Measurements from ENCODE around the gene ZC3H4. TPM values are rescaled to one million over a fixed set of nuclear protein-coding genes. Genes with fewer than 3 reads are reported as not detected.
"Not testable (repeated sequence)": the region's sequence is repeated elsewhere in the genome, so short reads cannot be mapped to it uniquely, and the experiment has no call there.

The ZC3H4 gene
- total RNA-seq, 1 donor = 10.4 TPM

DNA sequence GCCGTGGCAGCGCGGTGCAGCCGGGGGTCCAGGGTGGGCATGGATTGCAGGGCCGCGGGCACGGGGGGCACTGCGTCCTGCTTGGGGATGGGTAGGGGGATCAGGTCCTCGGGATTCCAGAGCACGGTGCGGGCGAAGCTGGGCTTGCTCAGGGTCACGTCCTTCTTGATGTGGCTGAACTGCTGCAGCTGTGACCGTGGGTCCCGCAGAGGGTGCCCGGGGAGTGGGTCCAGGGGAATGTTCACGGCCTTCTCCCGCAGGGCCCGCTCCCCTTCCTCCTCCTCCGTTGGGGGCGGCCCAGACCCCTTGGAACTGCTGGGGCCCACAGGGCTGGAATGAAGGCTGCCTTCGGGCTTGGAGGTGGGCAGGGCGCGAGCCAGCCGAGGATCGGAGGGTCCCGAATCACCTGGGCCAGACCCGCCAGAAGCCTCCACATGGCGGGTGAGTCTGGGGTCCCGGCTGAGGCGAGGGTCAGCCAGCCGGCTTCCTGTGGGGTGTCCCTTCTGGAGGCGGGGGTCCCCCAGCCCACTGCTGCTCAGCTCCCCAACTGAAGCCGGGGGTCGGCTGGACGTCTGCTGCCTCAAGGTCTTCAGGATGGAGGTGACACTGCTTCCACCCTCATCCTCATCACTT is 46.2 kb downstream of the ZC3H4 start:
- Histone ChIP-seq H3K4me1 (ENCODE audit: insufficient read depth, low read length) (no peaks in the 10 kb centered on the region), H3K9me3 (ENCODE audit: low read depth, low read length) (no peaks in the 10 kb centered on the region)

GRCh38 chr19:47066376-47067214 is 47.0 kb downstream of the ZC3H4 start:
- H3K4me3 ChIP-seq (ENCODE audit: low read length) = no peak overlapping the region
- H3K9me3 ChIP-seq (ENCODE audit: low read depth, low read length) = no peaks in the 10 kb centered on the region
- no peaks in the 10 kb centered on the region for H3K4me1 ChIP-seq (ENCODE audit: insufficient read depth, low read length)
- no peaks in the 10 kb centered on the region for H3K27me3 ChIP-seq (ENCODE audit: insufficient read depth, low read length)

More for the DNA sequence above, 46.2 kb downstream of the ZC3H4 start:
- Histone ChIP-seq H3K4me3 (ENCODE audit: low read length) (no peak overlapping the region), H3K27me3 (ENCODE audit: insufficient read depth, low read length) (no peaks in the 10 kb centered on the region)

DNA sequence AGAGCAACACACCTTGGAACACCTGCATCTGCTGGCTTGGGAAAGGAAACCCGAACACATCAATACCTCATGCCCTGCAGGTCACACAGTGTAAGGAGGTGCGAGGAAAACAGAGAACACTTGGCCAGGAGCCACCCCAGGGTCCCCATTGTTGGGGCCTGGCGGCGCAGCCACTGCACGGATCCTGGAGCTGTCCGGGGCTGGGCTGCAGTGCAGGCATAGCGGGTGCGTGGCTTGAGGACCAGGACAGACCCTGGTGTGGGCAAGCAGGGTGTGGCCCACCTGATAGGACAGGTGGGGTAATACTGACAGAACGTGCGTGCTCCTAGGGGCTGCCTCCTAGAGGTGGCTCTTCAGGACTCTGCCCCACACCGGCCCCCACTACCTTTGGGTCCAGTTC is 48.3 kb downstream of the ZC3H4 start:
- Histone ChIP-seq H3K9me3 (ENCODE audit: low read depth, low read length) (no peaks in the 10 kb centered on the region), H3K27me3 (ENCODE audit: insufficient read depth, low read length) (no peaks in the 10 kb centered on the region), H3K4me1 (ENCODE audit: insufficient read depth, low read length) (no peaks in the 10 kb centered on the region), H3K4me3 (ENCODE audit: low read length) (no peak overlapping the region)

DNA sequence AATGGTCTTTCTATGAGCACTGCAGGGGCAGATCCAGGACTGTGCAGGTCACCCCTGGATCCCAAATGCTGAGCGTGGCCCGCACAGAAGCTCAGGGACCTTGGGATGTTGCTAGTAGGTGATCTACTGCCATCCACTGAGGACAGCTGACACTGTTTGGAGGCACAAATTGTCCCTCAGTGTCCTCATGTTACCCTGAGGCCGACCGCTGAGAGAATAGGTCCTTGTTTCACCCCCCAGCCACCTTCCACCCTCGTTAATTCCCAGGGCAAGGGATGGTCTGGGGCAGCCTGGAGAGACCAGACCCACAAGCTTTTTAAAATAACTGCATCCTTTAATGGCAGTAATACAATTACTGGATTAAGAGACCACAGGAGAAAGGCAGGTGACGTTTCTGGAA is 49.7 kb downstream of the ZC3H4 start:
- no peak overlapping the region for H3K4me3 ChIP-seq (ENCODE audit: low read length)

DNA sequence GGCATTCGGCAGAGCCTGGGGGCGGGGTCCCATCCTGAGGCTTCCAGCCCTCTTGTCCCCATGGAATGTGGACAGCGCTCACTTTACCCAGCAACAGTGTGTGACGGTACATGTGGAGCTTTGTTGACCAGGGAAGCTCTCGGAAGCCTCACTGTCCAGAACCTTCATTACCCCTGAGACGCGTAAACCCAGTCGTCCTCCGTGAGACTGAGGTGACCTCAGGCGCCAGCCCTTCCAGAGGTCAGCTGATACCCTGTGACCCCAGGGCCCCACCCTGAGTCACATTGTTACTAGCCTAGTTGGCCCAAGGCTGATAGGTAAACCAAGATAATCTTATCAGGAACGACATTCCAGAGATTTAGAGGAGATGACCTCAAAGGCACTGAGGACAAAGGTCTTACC is 55.0 kb downstream of the ZC3H4 start:
- Histone ChIP-seq H3K27me3 (ENCODE audit: insufficient read depth, low read length) (no peaks in the 10 kb centered on the region), H3K4me3 (ENCODE audit: low read length) (no peak overlapping the region), H3K4me1 (ENCODE audit: insufficient read depth, low read length) (no peaks in the 10 kb centered on the region), H3K9me3 (ENCODE audit: low read depth, low read length) (no peaks in the 10 kb centered on the region)

More for the DNA sequence above, 49.7 kb downstream of the ZC3H4 start:
- Histone ChIP-seq H3K27me3 (ENCODE audit: insufficient read depth, low read length) (no peaks in the 10 kb centered on the region), H3K4me1 (ENCODE audit: insufficient read depth, low read length) (no peaks in the 10 kb centered on the region), H3K9me3 (ENCODE audit: low read depth, low read length) (no peaks in the 10 kb centered on the region)

GRCh38 chr19:47057328-47057727 is 56.2 kb downstream of the ZC3H4 start:
- Histone ChIP-seq H3K27me3 (ENCODE audit: insufficient read depth, low read length) (no peaks in the 10 kb centered on the region), H3K9me3 (ENCODE audit: low read depth, low read length) (no peaks in the 10 kb centered on the region), H3K4me1 (ENCODE audit: insufficient read depth, low read length) (no peaks in the 10 kb centered on the region), H3K4me3 (ENCODE audit: low read length) (no peak overlapping the region)

GRCh38 chr19:47056411-47056810 is 57.2 kb downstream of the ZC3H4 start:
- no peaks in the 10 kb centered on the region for H3K27me3 ChIP-seq (ENCODE audit: insufficient read depth, low read length)
- H3K4me1 ChIP-seq (ENCODE audit: insufficient read depth, low read length) = no peaks in the 10 kb centered on the region
- no peak overlapping the region for H3K4me3 ChIP-seq (ENCODE audit: low read length)
- no peaks in the 10 kb centered on the region for H3K9me3 ChIP-seq (ENCODE audit: low read depth, low read length)

DNA sequence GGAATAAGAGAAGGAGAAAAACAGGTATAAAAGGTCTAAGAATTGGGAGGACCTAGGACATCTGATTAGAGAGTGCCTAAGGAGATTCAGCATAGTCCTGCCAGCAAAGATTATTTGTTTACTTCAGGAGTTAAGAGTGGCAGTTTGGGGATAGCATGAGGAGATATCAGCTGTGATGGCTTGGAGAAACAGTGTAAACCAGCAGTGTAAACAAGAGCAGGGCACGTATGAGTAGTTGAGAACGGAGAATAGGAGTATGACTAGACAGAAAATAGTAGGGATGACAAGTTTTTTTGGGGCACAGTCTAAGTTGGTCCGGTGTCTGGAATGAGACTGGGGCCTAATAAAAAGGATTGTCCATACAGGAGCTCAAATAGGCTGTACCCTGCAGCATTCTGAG is 63.0 kb downstream of the ZC3H4 start:
- not testable (repeated sequence) for H3K9me3 ChIP-seq (ENCODE audit: low read depth, low read length); H3K27me3 ChIP-seq (ENCODE audit: insufficient read depth, low read length); H3K4me3 ChIP-seq (ENCODE audit: low read length)
- H3K4me1 ChIP-seq (ENCODE audit: insufficient read depth, low read length) = peaks cover 10% of the 10 kb centered on the region

DNA sequence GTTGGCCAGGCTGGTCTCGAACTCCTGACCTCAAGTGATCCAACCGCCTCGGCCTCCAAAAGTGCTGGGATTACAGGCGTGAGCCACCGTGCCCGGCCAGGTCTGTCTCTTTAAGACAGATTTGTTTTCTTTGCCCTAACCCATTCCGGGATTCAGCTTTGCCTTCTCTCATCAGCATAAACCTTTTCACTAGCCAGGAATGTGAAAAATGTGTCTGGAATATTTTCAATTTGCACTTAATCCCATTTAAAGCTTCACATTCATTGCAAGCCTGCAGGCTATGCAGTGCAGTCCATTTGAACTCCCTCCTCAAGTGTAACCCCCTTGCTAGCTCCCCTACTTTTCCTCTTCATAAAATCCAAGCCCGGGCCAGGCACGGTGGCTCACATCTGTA is 64.3 kb downstream of the ZC3H4 start:
- Histone ChIP-seq H3K4me1 (ENCODE audit: insufficient read depth, low read length) (peaks cover 10% of the 10 kb centered on the region), H3K27me3 (ENCODE audit: insufficient read depth, low read length) (no peaks in the 10 kb centered on the region), H3K4me3 (ENCODE audit: low read length) (no peak overlapping the region), H3K9me3 (ENCODE audit: low read depth, low read length) (no peaks in the 10 kb centered on the region)

GRCh38 chr19:47047763-47048405 is 65.7 kb downstream of the ZC3H4 start:
- Histone ChIP-seq H3K9me3 (ENCODE audit: low read depth, low read length) (no peaks in the 10 kb centered on the region), H3K4me1 (ENCODE audit: insufficient read depth, low read length) (peaks cover 10% of the 10 kb centered on the region), H3K4me3 (ENCODE audit: low read length) (peak overlapping the region; percentile 82), H3K27me3 (ENCODE audit: insufficient read depth, low read length) (no peaks in the 10 kb centered on the region)

- Histone ChIP-seq H3K4me1 (ENCODE audit: insufficient read depth, low read length) (peaks cover 10% of the 10 kb centered on the region), H3K27me3 (ENCODE audit: insufficient read depth, low read length) (no peaks in the 10 kb centered on the region), H3K9me3 (ENCODE audit: low read depth, low read length) (no peaks in the 10 kb centered on the region), H3K4me3 (ENCODE audit: low read length) (peak overlapping the region; percentile 82)
Measured at GRCh38 chr19:47047272-47047762, 66.3 kb downstream of the ZC3H4 start.

- Histone ChIP-seq H3K4me3 (ENCODE audit: low read length) (no peak overlapping the region), H3K4me1 (ENCODE audit: insufficient read depth, low read length) (peaks cover 10% of the 10 kb centered on the region), H3K27me3 (ENCODE audit: insufficient read depth, low read length) (no peaks in the 10 kb centered on the region), H3K9me3 (ENCODE audit: low read depth, low read length) (no peaks in the 10 kb centered on the region)
Measured at GRCh38 chr19:47045867-47046470, 67.6 kb downstream of the ZC3H4 start.

DNA sequence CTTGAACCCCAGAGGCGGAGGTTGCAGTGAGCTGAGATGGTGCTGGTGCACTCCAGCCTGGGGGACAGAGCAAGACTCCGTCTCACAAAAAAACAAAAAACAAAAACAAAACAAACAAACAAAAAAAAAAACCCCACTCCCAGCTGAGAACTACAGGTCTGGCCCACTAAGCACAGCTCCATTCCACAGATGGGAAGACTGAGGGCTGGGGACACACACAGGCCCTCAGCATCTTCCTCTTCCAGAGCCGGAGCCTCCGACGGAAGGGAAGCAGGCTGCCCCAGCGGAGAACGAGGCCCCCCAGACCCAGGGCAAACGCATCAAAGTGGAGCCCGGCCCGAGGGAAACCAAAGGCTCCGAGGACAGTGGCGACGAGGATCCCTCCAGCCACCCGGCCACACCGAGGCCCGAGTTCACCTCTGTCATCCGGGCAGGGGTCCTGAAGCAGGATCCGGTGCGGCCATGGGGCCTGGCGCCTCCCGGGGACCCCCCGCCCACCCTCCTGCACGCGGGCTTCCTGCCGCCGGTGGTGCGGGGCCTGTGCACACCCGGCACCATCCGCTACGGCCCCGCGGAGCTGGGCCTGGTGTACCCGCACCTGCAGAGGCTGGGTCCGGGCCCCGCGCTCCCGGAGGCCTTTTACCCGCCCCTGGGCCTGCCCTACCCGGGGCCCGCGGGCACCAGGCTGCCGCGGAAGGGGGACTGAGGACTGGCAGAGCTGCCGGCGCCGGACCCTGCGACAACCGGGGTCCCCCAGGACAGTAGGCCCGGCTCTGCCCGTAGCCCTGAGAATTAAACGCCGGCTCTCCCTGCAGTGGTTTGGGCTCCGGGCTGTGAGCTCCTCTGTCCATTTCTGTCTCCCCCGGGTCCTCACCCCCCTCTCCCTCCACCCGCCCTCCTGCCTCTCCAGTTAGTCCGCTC is 68.4 kb downstream of the ZC3H4 start:
- H3K9me3 ChIP-seq (ENCODE audit: low read depth, low read length) = no peaks in the 10 kb centered on the region
- H3K4me3 ChIP-seq (ENCODE audit: low read length) = no peak overlapping the region
- H3K27me3 ChIP-seq (ENCODE audit: insufficient read depth, low read length) = no peaks in the 10 kb centered on the region
- H3K4me1 ChIP-seq (ENCODE audit: insufficient read depth, low read length) = peaks cover 10% of the 10 kb centered on the region

DNA sequence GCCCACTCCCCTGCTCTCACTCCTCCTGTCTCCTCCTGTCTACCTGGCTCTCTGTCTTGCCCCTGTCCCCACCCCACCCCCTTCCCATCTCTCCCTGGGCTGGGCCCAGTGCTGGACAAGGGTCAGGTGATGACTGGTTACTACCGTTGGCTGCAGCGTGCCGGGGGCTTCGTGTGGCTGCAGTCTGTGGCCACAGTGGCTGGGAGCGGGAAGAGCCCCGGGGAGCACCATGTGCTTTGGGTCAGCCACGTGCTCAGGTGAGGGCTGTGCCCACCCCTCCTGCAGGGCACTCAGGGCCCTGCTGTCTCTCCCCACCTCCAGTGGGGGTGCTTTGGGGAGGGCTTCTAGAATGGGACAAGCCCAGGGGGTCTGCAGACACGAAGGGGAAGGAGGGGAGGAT is 72.7 kb downstream of the ZC3H4 start:
- H3K4me3 ChIP-seq (ENCODE audit: low read length) = no peak overlapping the region
- H3K4me1 ChIP-seq (ENCODE audit: insufficient read depth, low read length) = peaks cover 8% of the 10 kb centered on the region

More for the DNA sequence above, 72.7 kb downstream of the ZC3H4 start:
- Histone ChIP-seq H3K9me3 (ENCODE audit: low read depth, low read length) (no peaks in the 10 kb centered on the region), H3K27me3 (ENCODE audit: insufficient read depth, low read length) (no peaks in the 10 kb centered on the region)
